A673 (cell line): Measurements from ENCODE around the gene CLEC10A.

ENCODE experiments used
- EZH2 ChIP-seq: fragments of 200-600 bp; sonication (generic); IDR thresholded peaks from 2 replicates; pipeline ENCODE4 v1.6.1; 2017; ENCODE audit warnings: borderline replicate concordance, low read depth, mild to moderate bottlenecking, mixed read lengths, antibody characterized with exemption, low read length; ENCODE audit not compliant: poor library complexity, severe bottlenecking
- TF ChIP-seq, protein P1 (sequence below): fragments of 300-800, 200-600 bp; sonication (generic); conservative IDR thresholded peaks from 2 replicates; pipeline ENCODE4 v1.5.1; 2017; ENCODE audit warnings: low read depth, mild to moderate bottlenecking, antibody characterized with exemption, low read length, moderate library complexity, mixed read lengths

DNA sequence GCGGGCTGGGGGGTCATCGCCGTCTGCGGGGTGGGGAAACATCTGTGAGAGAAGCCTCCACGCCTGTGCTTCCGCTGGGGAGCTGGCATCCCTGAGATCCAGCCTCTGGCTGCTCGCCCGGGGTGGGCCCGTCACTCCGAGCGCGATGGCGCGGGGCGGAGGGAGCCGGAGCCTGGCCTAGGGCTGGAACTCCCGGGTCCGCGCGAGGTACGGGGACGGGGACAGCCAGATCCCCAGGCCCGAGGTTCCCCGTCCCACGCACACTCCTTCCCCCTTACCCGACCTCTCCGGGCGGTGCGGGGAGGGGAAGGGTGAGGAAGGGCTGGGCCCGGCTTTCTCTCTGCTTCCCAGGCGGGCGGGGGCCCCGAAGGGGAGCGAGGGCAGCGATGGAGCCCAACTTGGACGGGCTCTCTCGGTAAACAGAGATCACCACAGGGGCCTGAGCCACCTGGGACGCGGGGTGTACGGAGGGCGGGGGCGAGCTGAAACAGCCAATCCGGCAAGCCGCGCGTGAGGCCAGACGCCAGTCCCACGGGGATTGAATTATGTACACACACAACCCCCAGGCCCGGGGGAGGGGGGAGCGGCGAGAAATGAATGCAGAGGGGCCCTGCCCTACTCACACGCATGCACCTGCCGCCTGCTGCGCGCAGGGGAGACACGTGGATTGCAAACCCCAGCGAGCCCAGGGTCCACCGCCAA is 36.4 kb downstream of the CLEC10A start, which contains the start of gene SLC16A11:
- TF ChIP-seq, protein P1, sequence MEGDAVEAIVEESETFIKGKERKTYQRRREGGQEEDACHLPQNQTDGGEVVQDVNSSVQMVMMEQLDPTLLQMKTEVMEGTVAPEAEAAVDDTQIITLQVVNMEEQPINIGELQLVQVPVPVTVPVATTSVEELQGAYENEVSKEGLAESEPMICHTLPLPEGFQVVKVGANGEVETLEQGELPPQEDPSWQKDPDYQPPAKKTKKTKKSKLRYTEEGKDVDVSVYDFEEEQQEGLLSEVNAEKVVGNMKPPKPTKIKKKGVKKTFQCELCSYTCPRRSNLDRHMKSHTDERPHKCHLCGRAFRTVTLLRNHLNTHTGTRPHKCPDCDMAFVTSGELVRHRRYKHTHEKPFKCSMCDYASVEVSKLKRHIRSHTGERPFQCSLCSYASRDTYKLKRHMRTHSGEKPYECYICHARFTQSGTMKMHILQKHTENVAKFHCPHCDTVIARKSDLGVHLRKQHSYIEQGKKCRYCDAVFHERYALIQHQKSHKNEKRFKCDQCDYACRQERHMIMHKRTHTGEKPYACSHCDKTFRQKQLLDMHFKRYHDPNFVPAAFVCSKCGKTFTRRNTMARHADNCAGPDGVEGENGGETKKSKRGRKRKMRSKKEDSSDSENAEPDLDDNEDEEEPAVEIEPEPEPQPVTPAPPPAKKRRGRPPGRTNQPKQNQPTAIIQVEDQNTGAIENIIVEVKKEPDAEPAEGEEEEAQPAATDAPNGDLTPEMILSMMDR = no peak
- no peak for TF ChIP-seq EZH2
